ENCODE data around the gene LPP.

The LPP gene

GRCh38 chr3:188243124-188243795, 89.3 kb downstream of the LPP start:
- no peak for DNase-seq (ENCODE audit: extremely low read depth in 1 of 2, low read depth in 1 of 2)

- no peak for DNase-seq (ENCODE audit: extremely low read depth in 1 of 2, low read depth in 1 of 2)
Measured at GRCh38 chr3:188244395-188244861, 90.5 kb downstream of the LPP start.

DNA sequence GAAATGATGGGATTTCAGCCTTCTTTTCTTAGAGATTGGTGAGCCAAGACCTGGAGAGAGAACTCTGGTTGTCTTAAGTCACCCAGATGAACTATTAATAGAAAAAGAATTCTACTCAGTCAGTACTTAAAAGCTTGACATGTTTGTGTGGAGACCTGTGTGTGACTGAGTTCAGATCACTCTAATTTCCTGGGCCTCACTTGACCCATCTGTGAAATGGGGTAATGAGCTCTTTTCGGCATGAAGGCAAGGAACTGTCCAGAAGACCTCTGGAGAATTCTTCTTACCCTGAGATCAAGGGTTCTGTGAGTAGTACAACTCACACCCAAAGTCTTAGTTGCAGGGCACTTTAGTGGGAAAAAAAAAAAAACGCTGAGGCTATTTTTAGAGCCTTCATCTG, 92.9 kb downstream of the LPP start:
- DNase-seq (ENCODE audit: extremely low read depth in 1 of 2, low read depth in 1 of 2) = no peak

- no peak for DNase-seq (ENCODE audit: extremely low read depth in 1 of 2, low read depth in 1 of 2)
Measured at GRCh38 chr3:188248036-188248561, 94.1 kb downstream of the LPP start.

- no peak for DNase-seq (ENCODE audit: extremely low read depth in 1 of 2, low read depth in 1 of 2)
Measured at GRCh38 chr3:188253123-188253793, 99.3 kb downstream of the LPP start.

DNA sequence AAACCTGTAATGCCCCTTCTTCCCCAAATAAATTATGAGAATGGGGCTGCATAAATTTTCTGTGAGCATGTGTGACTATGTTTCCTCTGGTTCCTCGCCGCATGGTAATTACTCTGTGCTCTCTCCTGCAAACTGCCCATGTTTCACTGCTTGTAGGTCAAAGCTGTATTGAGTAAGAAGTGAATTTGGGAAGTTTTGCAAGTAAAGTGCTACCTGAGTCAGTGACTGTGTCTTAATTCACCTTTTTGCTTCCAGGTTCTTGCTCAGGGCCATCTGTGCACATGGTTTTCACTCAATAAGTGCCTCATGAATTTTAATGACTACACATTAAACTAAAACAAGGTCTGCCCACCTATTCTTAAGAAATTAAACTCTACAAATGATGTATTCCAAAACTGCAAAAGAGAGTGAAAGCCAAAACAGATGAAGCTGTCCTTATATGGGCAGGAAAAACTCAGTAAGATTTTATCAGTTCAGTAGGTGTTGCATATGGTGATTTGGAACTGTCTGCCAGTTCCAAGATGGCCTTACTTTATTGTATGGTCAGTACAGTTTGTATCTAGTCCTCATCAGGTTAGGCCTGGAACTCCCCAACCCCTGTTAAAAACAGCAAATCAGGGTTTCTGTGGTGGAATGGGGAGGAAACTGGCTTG, 100.0 kb downstream of the LPP start:
- no peak for DNase-seq (ENCODE audit: extremely low read depth in 1 of 2, low read depth in 1 of 2)

GRCh38 chr3:188254520-188255070, 100.6 kb downstream of the LPP start:
- DNase-seq (ENCODE audit: extremely low read depth in 1 of 2, low read depth in 1 of 2) = no peak

DNA sequence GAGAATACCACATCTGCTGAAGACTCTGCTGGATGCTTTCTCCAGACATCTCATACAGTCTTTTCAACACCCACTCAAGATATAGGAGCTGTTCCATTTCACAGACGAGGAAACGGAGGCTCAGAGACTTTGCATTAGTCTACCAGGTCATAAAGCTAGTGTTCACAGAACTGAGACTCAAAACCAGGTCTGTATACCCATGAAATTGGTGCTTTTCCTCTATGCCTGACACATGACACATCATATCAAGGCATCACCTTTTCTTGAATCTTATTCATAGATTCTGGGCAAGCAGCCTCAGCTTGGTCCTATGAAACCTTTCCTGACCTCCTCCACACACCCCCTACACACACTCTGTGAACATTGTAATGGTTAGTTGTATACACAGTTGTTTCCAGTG, 101.2 kb downstream of the LPP start:
- no peak for DNase-seq (ENCODE audit: extremely low read depth in 1 of 2, low read depth in 1 of 2)

DNA sequence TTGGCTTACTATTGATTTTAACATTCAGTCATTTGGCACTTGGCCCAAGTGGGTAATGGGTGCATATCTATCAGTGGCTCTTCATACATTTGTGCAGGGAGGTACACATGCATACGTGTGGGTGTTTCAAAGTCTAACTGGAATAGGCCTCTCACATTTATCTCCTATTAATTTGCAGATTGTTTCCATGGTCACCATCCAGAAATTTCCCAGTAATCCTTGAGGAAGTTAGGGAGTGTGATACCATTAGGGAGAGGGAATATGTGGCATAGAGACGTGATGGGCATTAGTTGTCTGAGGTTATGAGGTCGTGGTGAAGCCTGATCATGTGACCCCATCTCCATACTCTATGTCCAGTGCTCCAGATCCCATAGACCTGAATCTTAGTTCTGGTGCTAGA, 102.8 kb downstream of the LPP start:
- DNase-seq (ENCODE audit: extremely low read depth in 1 of 2, low read depth in 1 of 2) = no peak

DNA sequence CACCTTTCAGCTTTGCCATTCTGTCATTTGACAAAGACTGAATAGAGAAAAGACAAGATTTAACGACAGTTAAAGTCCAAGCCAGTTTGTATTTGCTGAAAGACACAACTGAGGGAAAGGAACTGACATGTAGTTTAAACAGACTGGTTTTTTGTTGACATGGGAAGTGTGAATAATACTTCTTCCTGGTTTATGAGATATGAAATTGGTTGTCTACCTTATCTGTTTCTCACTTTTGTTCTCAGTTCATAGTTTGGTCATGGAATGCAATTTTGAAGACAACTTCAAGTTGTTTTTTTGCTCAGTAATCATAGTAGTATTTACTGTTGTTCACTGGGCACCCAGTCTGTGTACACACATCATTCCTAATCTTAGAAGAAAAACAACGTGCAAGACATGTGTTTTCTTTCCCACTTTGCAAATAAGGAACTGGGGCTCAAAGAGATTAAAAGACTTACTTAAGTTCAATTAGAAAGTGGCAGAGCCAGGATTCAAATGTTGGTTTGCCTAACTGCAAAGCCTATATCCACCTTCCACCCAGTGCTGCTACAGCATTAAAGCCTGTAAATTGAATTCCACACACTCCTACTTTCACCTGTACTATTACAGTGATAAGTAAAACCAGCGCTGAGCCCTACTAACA, 103.5 kb downstream of the LPP start:
- DNase-seq (ENCODE audit: extremely low read depth in 1 of 2, low read depth in 1 of 2) = no peak

DNA sequence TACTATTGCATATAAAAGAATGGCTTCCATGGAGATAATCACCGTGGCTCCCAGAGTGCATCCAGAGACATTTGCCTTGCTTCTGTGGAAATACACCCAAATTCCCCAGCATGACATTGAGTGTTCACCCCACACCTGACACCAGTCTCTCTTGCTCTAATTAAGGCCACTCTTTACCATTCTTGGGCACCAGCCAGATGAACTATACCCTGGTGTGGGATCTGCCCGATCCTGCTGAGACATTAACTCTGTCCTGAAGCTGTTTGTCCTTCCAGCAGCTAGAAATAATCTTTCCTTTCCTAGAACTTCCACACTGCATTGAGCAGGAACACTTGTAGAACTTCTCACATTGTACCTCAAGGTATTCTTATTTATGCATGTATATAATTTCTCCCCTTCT, 105.2 kb downstream of the LPP start:
- no peak for DNase-seq (ENCODE audit: extremely low read depth in 1 of 2, low read depth in 1 of 2)

- DNase-seq (ENCODE audit: extremely low read depth in 1 of 2, low read depth in 1 of 2) = no peak
Measured at GRCh38 chr3:188259596-188259995, 105.6 kb downstream of the LPP start.

DNA sequence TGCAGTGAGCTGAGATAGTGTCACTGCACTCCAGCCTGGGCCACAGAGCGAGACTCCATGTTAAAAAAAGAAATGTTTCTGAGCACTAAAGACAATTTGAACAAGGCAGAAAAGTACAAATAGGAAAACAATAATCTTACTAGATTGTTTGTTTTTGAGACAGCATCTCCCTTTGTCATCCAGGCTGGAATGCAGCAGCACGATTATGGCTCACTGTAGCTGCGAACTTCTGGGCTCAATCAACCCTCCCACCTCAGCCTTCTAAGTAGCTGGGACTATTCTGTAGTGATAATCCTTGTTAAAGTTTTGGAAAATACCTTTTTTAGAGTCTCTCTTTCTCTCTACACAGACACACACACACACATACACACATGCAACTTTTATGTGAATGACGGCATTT, 107.1 kb downstream of the LPP start:
- DNase-seq (ENCODE audit: extremely low read depth in 1 of 2, low read depth in 1 of 2) = no peak

DNA sequence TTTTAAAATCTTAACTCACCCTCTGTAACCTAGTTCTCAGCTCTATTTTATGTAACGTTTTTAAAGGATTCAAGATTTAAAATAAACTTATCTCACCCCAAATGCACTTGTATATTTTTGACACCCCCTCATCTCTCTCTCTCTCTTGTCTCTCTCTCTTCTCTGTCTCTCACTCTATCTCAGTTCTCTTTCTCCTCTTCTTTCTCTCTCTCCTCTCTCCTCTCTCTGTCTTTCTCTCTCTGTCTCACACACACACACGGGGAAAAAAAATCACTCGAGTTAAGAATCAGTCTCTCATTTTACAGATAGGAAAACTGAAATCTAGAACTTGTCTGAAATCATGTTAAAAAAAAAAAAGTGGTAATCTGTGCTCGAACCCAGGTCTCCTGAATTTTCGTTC, 108.5 kb downstream of the LPP start:
- no peak for DNase-seq (ENCODE audit: extremely low read depth in 1 of 2, low read depth in 1 of 2)

DNA sequence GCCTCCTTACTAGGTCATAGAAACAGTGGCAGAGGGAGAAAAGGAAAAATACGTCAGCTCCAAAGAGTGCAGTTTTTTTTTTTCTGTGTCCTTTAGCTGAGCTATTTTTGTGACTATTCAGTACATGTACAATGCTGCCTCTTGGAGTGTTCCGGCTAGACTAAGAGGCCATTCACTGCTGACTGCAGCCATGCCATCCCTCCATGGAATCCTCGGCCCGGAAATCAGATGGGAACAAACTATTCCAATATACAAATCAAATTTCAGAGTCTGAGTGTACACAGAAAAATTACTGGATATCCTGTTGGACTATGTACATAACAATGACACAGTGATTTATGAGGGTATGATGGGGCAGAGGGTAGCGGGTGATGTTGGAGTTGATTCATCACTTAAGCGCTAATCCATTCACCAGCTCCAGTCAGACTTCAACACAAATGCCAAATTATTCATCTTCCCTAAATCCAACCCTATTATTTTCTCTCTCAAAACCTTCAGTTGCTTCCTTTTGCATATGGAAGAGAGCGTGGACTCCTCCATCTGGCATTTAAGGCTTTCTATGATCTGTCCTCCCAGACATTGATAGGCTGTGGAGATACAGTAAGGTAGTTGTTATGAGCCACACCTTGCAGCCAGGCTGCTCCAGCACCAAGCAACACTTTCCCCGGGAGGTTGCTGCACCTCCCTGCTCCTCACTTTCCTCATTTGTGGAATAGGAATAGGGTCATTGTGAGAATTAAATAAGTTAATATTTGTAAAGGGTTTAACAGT, 109.1 kb downstream of the LPP start:
- DNase-seq (ENCODE audit: extremely low read depth in 1 of 2, low read depth in 1 of 2) = no peak

- DNase-seq (ENCODE audit: extremely low read depth in 1 of 2, low read depth in 1 of 2) = no peak
Measured at GRCh38 chr3:188264226-188265207, 110.6 kb downstream of the LPP start.

- DNase-seq (ENCODE audit: extremely low read depth in 1 of 2, low read depth in 1 of 2) = no peak
Measured at GRCh38 chr3:188266562-188267274, 112.8 kb downstream of the LPP start.

GRCh38 chr3:188267790-188268335, 113.9 kb downstream of the LPP start:
- DNase-seq (ENCODE audit: extremely low read depth in 1 of 2, low read depth in 1 of 2) = no peak
